Measurements from ENCODE around the gene HTT-AS. TPM values are rescaled to one million over a fixed set of nuclear protein-coding genes. Genes with fewer than 3 reads are reported as not detected.

Gene HTT-AS
- polyA plus RNA-seq, 5 donors = not detected

DNA sequence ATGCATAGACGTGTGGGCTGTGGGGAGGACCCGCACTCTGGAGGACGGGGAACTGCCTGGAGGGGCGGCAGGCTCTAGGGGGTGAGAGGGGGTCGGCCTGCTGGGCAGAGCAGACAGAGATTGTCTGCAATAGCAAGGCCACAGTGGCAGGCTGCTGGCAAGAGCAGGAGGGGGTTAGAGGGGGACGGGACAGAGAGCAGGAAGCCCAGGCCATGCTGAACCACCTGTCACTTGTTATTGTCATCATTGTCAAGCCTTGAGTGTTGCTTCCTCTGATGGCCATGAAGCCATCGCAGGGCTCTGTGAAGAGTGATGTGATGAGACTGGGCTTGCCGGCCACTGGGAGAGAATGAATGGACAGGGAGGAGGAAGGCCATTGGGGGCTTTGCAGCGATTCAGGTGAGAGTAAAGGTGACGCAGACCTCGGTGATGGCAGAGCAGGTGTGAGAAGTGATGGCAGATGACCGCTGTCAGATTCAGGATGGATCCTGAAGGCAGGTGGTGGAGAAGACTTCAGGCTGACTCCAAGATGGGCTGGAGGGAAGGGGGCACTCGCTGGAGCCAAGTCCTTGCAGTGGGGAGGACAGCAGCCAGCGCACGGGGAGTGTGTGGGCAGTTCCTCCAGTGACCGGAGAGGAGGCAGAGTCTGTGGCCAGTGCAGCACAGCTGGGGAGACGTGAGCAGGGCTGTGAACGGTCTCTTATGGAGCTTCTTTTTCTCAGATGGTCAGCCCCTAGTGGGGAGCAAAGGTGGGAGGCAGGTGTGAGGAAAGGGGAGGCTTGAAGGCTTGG, 43.6 kb downstream of the HTT-AS start:
- DNase-seq = no peak

DNA sequence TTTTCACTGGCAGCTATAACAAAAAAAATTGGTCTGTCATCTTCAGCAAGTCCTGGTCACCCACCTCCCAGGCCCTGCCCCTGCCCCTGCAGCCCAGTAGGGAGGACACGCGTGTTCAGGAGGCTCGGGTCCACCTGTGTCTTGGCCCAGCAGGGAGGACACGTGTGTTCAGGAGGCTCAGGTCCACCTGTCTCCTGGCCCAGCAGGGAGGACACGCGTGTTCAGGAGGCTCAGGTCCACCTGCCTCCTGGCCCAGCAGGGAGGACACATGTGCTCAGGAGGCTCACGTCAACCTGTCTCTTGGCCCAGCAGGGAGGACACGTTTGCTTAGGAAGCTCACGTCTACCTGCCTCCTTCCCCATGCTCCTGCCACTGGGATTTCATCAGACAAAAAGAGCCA, 44.9 kb downstream of the HTT-AS start:
- DNase-seq = no peak

DNA sequence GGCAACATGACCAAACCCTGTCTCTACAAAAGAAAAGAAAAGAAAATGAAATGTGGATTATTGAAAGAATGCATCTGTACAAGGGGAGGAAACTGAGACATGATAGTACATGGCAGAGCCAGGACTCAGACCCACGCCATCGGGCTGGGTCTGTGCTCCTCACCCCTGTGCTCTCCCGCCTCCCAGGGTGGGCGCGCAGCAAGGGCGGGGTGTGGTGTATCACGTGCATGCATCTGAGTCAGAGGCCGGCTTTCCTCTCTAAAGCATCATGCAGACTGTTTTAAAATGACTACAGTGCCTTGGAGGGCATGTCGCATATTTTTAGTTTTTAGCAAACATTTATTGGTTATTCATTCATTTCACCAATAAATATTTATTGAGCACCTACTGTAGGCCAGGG, 47.8 kb downstream of the HTT-AS start:
- no peak for DNase-seq

DNA sequence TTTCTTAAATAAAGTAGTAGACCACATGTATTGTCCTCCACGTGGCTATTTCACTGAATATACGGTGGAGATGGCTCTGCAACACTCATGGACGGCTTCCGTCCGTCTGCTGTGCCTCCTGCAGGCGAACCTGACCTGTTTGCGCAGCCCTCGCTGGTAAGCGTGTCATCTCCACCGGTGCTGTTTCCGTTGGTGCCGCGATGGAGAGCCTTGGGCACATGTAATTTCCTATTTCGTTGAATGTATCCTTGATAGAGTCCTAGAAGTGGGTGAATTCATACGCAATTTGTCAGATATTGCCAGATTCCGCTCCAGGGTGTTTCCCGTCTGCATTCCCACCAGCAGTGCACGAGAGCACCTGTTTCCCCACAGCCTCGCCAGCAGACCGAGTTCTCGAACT, 48.5 kb downstream of the HTT-AS start:
- DNase-seq = no peak

DNA sequence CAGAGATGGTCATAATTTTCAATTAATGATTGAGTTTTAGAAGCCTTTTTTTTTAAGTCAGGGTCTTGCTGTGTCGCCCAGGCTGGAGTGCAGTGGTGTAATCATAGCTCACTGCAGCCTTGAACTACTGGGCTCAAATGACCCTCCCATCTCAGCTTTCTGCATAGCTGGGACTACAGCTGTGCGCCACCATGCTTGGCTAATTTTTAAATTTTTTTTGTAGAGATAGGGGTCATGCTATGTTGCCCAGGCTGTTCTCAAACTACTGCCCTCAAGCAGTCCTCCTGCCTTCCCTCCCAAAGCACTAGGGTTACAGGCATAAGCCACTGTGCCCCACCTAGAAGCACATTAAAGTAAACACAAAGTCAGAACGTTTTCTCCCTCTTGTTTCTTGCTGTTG, 51.7 kb downstream of the HTT-AS start:
- no peak for DNase-seq

DNA sequence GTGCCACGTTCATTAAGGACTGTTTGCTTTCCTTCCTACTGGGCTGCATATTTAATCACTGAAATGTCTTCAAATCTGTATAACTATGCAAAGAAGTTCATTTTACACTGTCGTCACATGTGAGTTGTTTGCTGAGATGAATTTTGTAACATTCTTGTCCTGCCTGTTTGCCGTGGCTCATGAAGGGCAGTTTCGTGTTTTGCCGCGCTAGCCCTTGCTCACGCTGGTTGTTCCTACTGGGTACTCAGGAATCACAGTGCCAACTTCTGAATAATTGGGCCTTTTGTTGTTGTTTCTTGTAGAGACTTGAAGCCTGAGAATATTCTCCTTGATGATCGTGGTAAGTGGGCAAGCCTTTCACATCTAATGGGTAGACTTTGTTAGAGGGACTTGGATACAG, 52.2 kb downstream of the HTT-AS start:
- no peak for DNase-seq

DNA sequence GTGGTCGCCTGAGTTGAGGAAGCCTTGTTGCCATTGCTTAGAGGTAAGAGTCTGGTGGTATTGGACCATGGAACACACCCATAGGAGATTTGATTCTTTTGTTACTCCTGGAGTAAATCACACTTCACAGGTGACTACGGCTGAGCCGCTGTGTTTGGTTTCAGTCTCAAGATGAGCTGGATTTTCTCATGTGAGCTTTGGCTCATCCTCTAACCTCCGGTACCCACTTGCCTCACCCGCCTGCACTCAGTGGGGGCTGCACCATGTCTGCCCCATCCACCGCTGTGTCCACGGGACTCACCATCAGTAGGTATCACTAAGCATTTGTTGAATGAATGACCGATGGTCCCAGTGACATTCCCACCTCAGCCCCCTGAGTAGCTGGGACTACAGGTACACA, 52.7 kb downstream of the HTT-AS start:
- no peak for DNase-seq

DNA sequence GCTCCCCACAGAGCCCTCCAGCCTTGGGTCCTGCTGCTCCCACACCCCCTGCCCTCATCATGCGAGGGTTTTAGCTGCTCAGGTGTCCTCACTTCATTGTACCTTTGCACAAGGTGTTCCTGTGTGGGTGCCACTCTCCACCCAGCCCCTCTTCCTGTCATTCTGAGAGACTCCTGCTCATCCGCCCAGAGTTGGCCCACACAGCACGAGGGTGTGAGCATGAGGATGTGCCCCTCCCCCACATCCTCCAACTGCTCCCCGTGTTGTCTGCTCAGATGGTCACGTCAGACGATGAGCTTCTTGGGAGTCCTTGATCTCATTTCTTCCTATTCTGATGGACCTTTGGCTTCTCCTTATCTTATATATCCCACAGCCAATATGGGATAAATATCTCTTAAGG, 53.2 kb downstream of the HTT-AS start:
- DNase-seq = no peak

DNA sequence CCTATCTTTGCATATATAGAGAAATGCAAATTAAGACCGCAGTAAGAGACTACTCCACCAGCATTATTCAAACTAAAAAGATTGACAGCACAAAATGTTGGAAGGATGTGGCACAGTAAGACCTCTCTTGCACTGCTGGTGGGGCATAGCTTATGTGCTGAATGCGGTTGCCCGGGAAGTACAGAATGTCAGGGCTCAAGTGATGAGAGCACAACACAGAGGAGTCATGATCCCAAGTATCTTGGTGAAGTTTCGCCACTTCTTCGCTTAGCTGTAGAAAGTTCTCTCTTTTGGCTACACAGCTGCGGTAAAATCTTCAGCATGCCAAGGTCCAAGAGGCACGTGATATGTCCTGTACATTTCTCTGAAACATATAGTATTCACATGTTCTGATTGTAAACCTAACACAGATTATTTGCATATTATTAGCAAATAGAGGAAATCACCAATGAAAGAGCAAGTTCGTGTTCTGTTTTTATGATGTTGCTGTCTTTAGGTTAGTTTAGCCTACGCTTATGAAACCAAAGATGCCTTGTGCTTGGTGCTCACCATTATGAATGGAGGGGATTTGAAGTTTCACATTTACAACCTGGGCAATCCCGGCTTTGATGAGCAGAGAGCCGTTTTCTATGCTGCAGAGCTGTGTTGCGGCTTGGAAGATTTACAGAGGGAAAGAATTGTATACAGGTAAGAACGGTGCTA, 55.0 kb downstream of the HTT-AS start:
- DNase-seq = no peak

DNA sequence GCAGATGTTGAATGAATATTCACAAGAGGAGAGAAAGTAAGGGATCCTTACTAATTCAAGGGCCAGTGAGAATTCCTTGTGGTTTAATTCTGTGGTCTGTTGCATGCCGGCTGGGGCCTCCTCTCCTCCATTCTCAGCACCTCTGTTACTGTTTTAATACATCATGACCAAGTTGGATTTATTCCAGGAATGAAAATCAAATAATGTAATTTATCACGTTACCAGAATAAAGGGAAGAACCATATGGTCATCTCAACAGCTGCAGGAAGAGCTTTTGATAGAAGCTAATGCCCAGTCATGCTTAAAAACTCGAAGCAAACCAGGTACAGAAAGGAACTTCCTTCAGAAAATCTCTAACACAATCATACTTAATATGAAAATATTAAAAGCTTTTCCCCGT, 56.8 kb downstream of the HTT-AS start:
- no peak for DNase-seq

DNA sequence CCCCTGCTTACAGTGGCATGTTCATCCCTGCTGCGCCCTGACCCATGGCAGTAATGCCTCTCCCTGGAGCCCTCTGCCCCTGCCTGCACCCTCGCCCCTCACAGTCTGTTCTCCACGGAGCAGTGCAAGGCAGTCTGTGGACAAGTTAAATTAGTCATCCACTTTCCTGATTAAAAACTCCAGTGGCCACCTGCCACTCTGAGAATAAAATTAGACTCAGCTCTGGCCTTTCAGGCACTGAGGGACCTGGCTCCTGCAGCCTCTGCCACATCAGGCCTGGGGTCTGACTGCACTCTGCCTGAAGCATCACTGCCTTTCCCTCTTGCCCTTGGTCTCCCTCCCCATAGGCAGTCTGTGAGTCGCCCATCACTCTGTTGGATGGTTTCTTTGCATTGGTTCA, 57.4 kb downstream of the HTT-AS start:
- DNase-seq = no peak

DNA sequence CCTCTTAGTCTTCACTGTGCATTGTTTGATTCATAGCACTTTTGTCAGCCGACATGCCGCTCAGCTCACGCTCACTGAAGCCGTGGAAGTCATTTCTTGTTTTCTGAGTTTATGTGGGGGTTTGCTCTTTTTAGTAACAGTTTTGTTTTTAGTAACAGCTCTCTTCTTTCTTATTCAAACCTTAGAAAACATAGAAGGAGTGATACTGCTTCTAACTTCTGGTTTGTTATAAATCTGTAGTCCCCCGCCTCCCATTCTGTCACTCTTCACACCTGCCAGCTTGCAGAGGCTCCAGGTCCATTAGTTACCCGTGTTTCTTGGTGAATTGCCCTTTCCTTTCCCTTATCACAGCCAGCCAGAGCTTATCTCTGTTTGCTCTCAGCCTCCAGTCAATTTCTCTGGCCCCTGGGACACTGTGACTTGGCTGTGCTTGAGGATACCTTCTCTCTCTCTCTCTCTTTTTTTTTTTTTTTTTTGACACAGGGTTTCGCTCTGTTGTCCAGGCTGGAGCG, 60.4 kb downstream of the HTT-AS start:
- no peak for DNase-seq

Other genes starting within 250 kb of the HTT-AS start
- gene ADD1, start 230.7 kb downstream of the HTT-AS start, polyA plus RNA-seq (ENCODE audit: insufficient read depth in 1 of 5, insufficient read length in 5 of 5, low replicate concordance in 1 of 5) = 100 to 1,000 TPM; 260 to 305 (median 286) TPM
- gene NOP14, start 111.1 kb downstream of the HTT-AS start, polyA plus RNA-seq (ENCODE audit: insufficient read depth in 1 of 5, insufficient read length in 5 of 5, low replicate concordance in 1 of 5) = 10 to 100 TPM; 22.4 to 28.7 (median 27.6) TPM
- 10 to 100 TPM; 13.8 to 23.1 (median 15.6) TPM for gene GRK4, start 111.0 kb downstream of the HTT-AS start, polyA plus RNA-seq (ENCODE audit: insufficient read depth in 1 of 5, insufficient read length in 5 of 5, low replicate concordance in 1 of 5)
- gene HTT, start 143 bp upstream of the HTT-AS start, polyA plus RNA-seq (ENCODE audit: insufficient read depth in 1 of 5, insufficient read length in 5 of 5, low replicate concordance in 1 of 5) = 10 to 100 TPM; 27.9 to 34.4 (median 32.0) TPM
- gene MSANTD1, start 174.6 kb upstream of the HTT-AS start, polyA plus RNA-seq (ENCODE audit: insufficient read depth in 1 of 5, insufficient read length in 5 of 5, low replicate concordance in 1 of 5) = under 1 TPM; 0.45 to 1.00 (median 0.85) TPM
- gene RGS12, start 218.5 kb upstream of the HTT-AS start, polyA plus RNA-seq (ENCODE audit: insufficient read depth in 1 of 5, insufficient read length in 5 of 5, low replicate concordance in 1 of 5) = 10 to 100 TPM; 51.1 to 71.5 (median 67.7) TPM